Omental fat pad (tissue), 4 donors: Measurements from ENCODE around the gene LRCH2. TPM values are rescaled to one million over a fixed set of nuclear protein-coding genes. Genes with fewer than 3 reads are reported as not detected.

ENCODE experiments used
- ATAC-seq: fragments of 150-250 bp; one replicate; pipeline ENCODE4 v1.9.1; 2016; ENCODE audit warnings: mild to moderate bottlenecking, moderate library complexity; ENCODE audit not compliant: low FRiP score
- DNase-seq: peaks from one replicate; pipeline ENCODE4 v3.0.0-alpha.2; 2019; ENCODE audit warnings: low spot score
- total RNA-seq, 4 donors: library from RNA; depleted of rRNA; stranded (reverse); fragments of >200 nt; gene quantifications; one replicate each; pipeline ENCODE4 v1.1.0, GENCODE V29; 2016
- TF ChIP-seq, protein P1 (sequence below), 3 donors: fragments of 450-650 bp; IDR thresholded peaks; one replicate each; pipeline ENCODE4 v1.5.1; 2016 to 2017; ENCODE audit warnings: antibody characterized with exemption in 3 of 3, mild to moderate bottlenecking in 3 of 3, moderate library complexity in 2 of 3

LRCH2 gene
- total RNA-seq, 4 donors from 2014 or later = 2.2 to 10.6 (median 3.4) TPM

DNA sequence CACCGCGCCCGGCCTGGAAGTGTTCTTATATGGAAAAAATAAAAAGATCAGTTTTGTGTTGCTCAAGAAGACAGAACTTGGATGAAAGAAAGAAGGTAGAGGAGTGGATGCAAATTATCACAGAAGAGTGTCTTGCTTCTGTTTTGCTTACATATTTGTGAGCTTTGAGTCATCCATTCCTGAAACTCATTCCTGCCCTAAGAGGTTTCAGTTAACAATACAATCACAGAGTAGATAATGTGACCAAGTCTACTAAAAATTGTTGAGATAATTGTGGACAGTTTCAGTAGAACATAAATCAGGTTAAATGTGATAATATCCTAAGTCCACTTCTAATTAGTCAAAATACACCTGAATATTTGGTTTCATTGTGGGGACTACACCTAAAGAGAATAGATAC, 26.4 kb upstream of the LRCH2 start:
- ATAC-seq (no peak), DNase-seq (no peak)
- TF ChIP-seq, protein P1, sequence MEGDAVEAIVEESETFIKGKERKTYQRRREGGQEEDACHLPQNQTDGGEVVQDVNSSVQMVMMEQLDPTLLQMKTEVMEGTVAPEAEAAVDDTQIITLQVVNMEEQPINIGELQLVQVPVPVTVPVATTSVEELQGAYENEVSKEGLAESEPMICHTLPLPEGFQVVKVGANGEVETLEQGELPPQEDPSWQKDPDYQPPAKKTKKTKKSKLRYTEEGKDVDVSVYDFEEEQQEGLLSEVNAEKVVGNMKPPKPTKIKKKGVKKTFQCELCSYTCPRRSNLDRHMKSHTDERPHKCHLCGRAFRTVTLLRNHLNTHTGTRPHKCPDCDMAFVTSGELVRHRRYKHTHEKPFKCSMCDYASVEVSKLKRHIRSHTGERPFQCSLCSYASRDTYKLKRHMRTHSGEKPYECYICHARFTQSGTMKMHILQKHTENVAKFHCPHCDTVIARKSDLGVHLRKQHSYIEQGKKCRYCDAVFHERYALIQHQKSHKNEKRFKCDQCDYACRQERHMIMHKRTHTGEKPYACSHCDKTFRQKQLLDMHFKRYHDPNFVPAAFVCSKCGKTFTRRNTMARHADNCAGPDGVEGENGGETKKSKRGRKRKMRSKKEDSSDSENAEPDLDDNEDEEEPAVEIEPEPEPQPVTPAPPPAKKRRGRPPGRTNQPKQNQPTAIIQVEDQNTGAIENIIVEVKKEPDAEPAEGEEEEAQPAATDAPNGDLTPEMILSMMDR (IDR thresholded peaks at IDR 0.05) = no peak

DNA sequence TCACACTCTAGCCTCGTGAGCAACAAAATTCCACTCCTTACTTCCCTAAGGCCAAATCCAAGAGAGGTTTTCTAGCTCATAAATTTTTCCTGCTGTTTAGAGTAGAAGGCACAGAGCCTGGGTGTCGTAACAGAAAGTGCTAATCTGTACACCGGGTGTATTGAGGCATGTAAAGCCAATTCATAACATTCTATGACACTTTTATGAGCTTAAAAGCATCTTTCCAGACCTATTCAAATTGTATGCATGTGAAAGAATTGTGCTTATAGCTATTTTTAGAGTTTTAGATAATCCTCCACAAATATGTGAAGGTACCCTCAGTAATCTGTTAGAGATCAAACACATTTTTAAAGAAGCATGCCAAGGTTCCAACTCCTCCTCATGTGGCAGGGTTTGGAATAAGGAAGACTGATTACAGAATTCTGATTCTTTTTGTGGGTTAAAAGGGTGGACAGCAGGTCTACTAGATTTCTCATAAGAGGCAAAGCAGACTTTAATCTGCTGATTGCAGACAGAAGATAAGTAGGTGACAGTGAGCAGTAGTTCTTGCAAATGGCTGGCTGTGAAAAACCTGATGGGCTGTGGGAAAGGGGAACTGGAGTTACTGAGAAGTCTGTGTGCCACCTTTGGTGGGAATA, 25.5 kb upstream of the LRCH2 start:
- ATAC-seq (no peak), DNase-seq (no peak)
- TF ChIP-seq, protein P1 (IDR thresholded peaks at IDR 0.05) = no peak

DNA sequence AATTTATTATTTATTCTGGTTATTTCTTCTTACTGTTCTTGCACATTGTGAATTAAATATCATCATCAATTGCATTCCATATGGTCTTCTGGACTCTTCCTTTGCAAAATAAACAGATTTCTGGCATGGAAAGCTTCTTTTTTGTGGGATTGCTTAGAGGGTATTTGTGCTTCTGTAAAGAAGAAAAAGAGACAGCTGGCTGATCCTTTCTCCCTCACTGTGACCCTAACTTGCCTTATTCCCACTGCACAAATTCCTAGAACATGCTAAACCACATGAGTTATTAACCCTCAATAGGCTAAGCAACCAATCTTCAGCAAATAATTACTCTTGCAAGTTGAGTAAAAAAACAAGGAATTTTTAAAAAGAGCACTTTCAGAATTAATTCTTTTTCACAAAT, 23.8 kb upstream of the LRCH2 start:
- TF ChIP-seq, protein P1 (IDR thresholded peaks at IDR 0.05) = no peak
- ATAC-seq (no peak), DNase-seq (no peak)

DNA sequence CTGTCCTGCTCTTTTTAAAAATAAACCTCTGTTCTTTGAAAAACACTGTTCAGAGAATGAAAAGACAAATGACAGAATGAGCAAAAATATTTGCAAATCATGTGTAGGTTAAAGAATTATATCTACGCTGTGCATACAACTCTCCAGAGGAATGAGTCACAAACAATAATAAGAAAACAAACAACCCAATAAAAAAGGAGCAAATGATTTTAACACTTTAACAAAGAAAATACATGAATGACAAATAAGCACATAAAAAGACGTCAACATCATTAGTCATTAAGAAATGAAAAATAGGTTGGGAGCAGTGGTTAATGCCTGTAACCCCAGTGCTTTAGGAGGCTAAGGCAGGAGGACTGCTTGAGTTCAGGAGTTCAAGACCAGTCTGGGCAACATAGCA, 21.1 kb upstream of the LRCH2 start:
- TF ChIP-seq, protein P1 (IDR thresholded peaks at IDR 0.05) = no peak
- ATAC-seq (no peak), DNase-seq (no peak)

DNA sequence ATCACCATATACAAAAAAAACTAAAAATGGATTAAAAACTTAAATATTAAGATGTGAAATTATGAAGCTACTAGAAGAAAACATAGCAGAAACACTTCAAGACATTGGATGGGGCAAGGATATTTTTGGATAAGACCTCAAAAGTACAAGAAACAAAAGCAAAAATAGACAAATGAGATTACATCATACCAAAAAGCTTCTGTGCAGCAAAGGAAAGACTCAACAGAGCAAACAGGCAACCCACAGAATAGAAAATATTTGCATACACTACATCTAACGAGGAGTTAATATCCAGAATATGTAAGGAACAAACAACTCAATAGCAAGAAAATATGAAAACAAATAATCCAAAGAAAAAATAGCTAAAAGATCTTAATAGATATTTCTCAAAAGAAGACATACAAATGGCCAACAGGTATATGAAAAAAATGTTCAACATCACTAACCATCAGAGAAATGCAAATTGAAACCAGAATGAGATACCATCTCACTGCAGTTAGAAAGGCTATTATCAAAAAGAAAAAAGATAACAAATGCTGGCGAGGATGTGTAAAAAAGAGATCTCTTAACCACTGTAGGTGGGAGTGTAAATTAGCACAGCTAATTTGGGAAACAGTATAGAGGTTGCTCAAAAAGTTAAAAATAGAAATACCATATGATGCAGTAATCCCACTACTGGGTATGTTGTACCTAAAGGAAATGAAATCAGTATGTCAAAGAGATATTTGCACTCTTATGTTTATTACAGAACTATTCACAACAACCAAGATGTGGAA, 17.8 kb upstream of the LRCH2 start:
- DNase-seq (no peak), ATAC-seq (no peak)
- TF ChIP-seq, protein P1 (IDR thresholded peaks at IDR 0.05) = no peak

DNA sequence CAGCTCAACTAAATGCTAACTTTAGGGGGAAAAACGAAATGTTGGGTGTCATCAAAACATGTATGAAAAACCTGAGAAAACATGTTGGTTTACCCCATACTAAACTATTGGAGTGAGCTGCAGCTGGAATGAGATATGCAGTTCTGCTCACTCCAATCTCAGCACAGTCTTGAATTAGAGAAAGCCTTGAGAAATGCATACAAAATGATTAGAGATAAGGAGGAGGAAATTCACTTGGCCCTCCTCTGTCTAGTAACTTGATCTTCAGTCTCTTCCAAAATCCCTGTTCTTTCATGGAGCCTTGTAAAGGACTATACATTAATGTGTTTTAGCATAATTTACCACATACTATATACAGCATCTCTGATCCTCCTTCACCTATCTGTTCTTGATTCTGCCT, 3.2 kb upstream of the LRCH2 start:
- DNase-seq (no peak), ATAC-seq (no peak)
- TF ChIP-seq, protein P1 (IDR thresholded peaks at IDR 0.05) = no peak

DNA sequence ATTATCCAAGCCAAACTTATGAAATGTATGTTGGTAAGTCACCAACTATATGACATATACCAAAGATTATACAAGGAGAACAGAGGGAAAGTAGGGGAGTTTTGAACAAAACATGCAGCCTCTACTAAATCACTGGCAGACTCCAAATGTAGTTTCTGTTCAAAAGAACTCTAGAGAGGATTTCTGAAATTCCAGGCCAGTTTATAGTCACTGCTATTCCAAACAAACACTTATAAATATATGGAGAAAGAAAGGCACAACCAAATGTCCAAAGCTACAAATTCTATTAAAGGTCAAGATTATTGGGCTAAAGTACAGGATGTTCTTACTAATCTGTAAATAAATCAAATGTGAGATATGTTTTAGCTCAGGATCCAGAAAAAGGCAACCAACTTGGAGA, 2.7 kb upstream of the LRCH2 start:
- no peak for ATAC-seq
- TF ChIP-seq, protein P1 (IDR thresholded peaks at IDR 0.05) = no peak
- DNase-seq = no peak
